Cardiac fibroblast (primary cell): ENCODE measurements around the gene BAMBI.

Source experiments
- DNase-seq, 2 donors: peaks; one replicate each; pipeline versions ENCODE4 v3.0.0 to v3.0.0-alpha.2; 2010; ENCODE audit warnings: low read depth in 2 of 2
- H3K4me3 ChIP-seq, 2 donors: replicated peaks in 1 of 2; 1 replicate in 1 of 2; 2 replicates in 1 of 2; pipeline ENCODE4 v1.5.1; 2011; ENCODE audit warnings: low read depth in 2 of 2, low read length in 2 of 2, mild to moderate bottlenecking in 2 of 2, moderate library complexity in 1 of 2
- CTCF ChIP-seq: IDR thresholded peaks from one replicate; pipeline ENCODE4 v1.5.1; 2011; ENCODE audit warnings: low read depth, mild to moderate bottlenecking, low read length, inconsistent platforms

Gene BAMBI

DNA sequence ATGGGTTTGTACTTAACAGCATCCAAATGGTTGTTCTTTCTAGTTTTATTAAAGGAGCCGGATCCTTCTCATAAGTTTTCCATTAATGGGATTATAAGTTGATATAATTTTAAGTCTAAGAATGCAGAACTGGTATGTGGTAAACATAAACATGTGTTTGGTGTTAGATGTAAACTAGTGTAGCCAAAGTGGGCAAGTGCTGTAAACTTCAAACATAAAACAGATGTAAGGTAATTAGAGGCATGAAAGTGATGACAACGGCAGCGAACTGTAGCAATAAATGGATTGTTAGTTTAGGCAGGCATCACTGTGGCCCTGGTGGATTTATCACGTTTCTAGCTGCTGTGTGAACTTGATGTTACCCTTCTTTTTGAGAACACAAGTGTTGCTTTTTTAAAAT lies 37.9 kb downstream of the BAMBI start:
- TF ChIP-seq CTCF: no peak
- no peak overlapping the region for H3K4me3 ChIP-seq
- DNase-seq: no peak

- DNase-seq: no peak
- H3K4me3 ChIP-seq: no peak overlapping the region
- no peak for TF ChIP-seq CTCF
Observed at GRCh38 chr10:28715757-28716156, 38.4 kb downstream of the BAMBI start.

DNA sequence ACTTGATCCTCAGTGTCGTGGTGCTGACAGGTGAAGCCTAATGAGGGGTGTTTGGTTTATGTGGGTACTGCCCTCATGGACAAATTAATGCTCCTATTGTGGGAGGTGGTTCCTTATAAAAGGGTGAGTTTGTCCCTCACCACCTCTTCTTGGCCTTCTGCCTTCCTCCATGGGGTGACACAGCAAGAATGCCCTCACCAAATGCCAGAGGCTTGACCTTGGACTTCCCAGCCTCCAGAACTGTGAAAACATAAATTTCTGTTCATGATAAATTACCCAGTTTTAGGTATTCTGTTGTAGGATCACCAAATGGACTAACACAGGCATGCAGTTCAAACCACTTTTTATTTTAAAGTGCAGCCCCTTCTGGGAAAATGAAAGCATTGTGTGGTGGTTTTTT lies 39.4 kb downstream of the BAMBI start:
- TF ChIP-seq CTCF: no peak
- DNase-seq: no peak
- no peak overlapping the region for H3K4me3 ChIP-seq

- no peak for TF ChIP-seq CTCF
- no peak for DNase-seq
Observed at GRCh38 chr10:28717656-28718201, 40.4 kb downstream of the BAMBI start.

DNA sequence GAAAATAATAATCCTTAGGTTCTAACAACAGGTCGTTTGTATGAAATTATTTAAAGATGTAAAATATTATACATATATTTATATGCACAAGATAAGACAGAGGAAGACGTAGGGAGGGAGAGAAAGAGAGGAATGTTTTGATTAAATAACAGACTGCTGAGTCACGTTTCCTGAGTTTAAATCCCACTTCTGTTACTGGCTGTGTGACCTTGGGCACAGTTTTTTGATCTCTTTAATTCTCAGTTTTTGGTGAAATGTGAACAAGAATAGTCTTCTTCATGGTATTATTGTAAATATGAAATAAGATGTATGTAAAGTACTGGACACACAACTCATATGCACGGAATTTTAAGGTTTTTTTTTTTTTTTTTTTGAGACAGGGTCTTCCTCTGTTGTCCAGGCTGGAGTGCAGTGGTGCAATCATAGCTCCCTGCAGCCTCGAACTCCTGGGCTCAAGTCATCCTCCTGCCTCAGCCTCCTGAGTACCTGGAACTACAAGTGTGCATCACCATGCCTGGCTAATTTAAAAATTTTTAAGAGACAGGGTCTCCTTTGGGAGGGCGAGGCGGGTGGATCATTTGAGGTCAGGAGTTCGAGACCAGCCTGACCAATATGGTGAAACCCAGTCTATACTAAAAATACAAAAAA lies 42.6 kb downstream of the BAMBI start:
- peak; percentile 51 to 65 for DNase-seq
- no peak overlapping the region for H3K4me3 ChIP-seq
- no peak for TF ChIP-seq CTCF

More at GRCh38 chr10:28717656-28718201, 40.4 kb downstream of the BAMBI start:
- no peak overlapping the region for H3K4me3 ChIP-seq

DNA sequence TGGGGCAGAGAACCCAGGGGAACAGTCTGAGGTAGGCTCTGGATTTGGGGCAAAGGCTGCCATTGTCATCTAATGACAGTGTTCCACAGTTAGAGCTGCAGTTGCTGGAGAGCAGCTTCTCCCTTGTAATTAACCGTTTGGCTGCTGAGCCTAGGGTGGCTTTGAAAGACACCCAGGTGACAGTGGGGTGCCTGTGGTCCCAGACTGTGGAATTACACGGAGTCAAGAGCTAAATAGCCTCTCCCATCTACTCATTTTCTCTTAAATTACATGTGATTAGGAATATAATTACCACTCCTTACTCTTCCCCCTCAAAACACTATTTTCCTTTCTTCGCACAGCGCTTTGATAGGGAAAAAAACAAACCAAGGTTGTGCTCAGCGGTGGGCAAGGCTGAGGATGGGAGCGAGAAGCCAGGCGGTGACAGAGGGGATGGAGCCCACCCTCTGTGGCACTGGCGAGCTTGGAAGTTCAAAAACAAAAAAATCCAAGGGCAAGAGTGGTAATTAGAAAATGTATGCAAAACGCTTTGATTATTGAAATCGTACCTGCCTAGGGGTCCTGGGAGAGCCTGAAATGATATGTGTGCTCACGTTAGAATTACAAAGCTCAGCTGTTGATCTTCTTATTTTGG lies 44.1 kb downstream of the BAMBI start:
- TF ChIP-seq CTCF: no peak
- DNase-seq: no peak
- H3K4me3 ChIP-seq: no peak overlapping the region
